NCI-H128 (cell line): ENCODE results near the gene PTPN9.
"Not testable (repeated sequence)": the region's sequence is repeated elsewhere in the genome, so short reads cannot be mapped to it uniquely, and the experiment has no call there.

ENCODE experiments used
- DNase-seq: peaks from one replicate; lab custom pipeline; 2025; ENCODE audit not compliant: unreplicated experiment; lab: John Stamatoyannopoulos, UW

Gene PTPN9

GRCh38 chr15:75583701-75584100 is 4.6 kb upstream of the PTPN9 start:
- no peak for DNase-seq

GRCh38 chr15:75582943-75583342 is 3.8 kb upstream of the PTPN9 start:
- not testable (repeated sequence) for DNase-seq

GRCh38 chr15:75578173-75578947 is 755 bp downstream of the PTPN9 start:
- DNase-seq = no peak

GRCh38 chr15:75577401-75578172 is 1.5 kb downstream of the PTPN9 start:
- no peak for DNase-seq

GRCh38 chr15:75573648-75574384 is 5.3 kb downstream of the PTPN9 start:
- DNase-seq = no peak

GRCh38 chr15:75570126-75570845 is 8.8 kb downstream of the PTPN9 start:
- no peak for DNase-seq

GRCh38 chr15:75565062-75565970 is 13.8 kb downstream of the PTPN9 start:
- no peak for DNase-seq

- DNase-seq = no peak
Measured at GRCh38 chr15:75561888-75562287, 17.2 kb downstream of the PTPN9 start.

- not testable (repeated sequence) for DNase-seq
Measured at GRCh38 chr15:75559360-75559759, 19.8 kb downstream of the PTPN9 start.

GRCh38 chr15:75558955-75559354 is 20.2 kb downstream of the PTPN9 start:
- not testable (repeated sequence) for DNase-seq

- no peak for DNase-seq
Measured at GRCh38 chr15:75554717-75555116, 24.4 kb downstream of the PTPN9 start.

- DNase-seq = no peak
Measured at GRCh38 chr15:75553659-75554058, 25.5 kb downstream of the PTPN9 start.

GRCh38 chr15:75551091-75551490 is 28.0 kb downstream of the PTPN9 start:
- no peak for DNase-seq

GRCh38 chr15:75545064-75545463 is 34.1 kb downstream of the PTPN9 start:
- DNase-seq = no peak

- DNase-seq = no peak
Measured at GRCh38 chr15:75544359-75544758, 34.8 kb downstream of the PTPN9 start.

- DNase-seq = not testable (repeated sequence)
Measured at GRCh38 chr15:75542949-75543545, 36.1 kb downstream of the PTPN9 start.

GRCh38 chr15:75542386-75542797 is 36.7 kb downstream of the PTPN9 start:
- DNase-seq = no peak

- no peak for DNase-seq
Measured at GRCh38 chr15:75538376-75538775, 40.7 kb downstream of the PTPN9 start.

GRCh38 chr15:75533945-75534344 is 45.2 kb downstream of the PTPN9 start:
- no peak for DNase-seq
